Measurements from ENCODE around the gene GABRB1.

GABRB1 gene

GRCh38 chr4:47386561-47387235, 355.3 kb downstream of the GABRB1 start:
- DNase-seq (ENCODE audit: low spot score) = no peak

DNA sequence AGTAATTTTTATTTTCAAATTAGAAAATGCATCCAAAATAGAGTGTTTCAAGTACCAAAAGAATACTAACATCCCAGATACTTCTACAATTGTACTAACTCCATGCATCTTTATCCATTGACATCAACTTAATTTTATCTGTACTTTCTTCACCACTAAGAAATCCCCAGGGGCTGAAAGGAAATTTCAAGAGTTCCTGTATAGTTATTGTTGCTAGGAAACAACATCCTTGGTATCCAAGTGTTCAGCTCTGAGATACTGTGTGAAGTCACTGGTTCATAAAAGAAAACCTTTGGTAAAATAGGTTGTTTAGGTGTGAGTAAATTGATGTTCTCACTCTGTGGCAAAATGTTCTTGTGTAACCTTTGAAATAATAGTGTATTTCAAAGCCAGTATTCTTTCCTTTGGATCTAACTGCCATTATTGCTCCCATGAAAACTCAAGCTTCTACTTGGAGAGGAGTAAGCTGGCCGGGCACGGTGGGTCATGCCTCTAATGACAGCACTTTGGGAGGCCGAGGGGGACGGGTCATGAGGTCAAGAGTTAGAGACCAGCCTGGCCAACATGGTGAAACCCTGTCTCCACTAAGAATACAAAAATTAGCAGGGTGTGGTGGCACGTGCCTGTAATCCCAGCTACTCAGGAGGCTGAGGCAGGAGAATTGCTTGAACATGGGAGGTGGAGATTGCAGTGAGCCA, 359.2 kb downstream of the GABRB1 start:
- no peak for DNase-seq (ENCODE audit: low spot score)

GRCh38 chr4:47391256-47391655, 359.9 kb downstream of the GABRB1 start:
- DNase-seq (ENCODE audit: low spot score) = no peak

GRCh38 chr4:47406408-47406807, 375.0 kb downstream of the GABRB1 start:
- DNase-seq (ENCODE audit: low spot score) = no peak

DNA sequence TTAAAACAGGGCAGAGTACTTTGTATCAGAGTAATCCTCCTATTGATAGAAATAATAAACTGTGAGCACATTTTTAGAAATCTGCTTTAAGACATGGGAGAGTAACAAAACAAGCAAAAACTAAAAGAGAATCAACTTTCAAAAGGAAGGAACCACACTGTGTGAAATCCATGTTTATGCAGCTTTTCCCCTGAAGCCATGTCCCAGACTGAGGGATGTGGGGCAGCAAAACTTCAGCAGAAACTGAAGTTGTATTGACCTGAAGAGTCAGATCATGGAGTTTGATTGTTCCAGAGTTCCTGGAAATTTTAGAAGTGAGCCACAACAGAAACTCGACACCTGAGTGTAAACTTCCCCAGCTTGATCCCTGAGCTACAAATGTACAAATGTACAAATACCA, 378.9 kb downstream of the GABRB1 start:
- no peak for DNase-seq (ENCODE audit: low spot score)

DNA sequence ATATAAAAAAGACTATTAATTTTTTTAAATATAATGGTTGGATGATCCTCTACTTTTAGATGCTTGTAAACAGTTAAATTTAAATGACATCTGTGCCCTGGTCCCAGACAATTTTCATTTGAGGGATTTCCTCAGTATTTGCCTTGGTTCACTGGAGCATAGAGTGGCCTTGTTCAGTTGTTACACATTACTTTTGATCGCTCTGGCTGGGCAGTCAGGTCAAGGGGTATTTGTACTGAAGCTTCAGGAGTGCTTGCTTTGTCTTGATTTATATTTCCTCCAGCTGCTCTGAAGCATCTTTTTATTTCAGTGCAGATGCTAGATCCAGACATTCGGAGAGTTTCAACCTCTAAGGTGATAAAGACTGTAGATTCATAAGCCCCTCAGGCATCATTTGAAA, 382.2 kb downstream of the GABRB1 start:
- no peak for DNase-seq (ENCODE audit: low spot score)

DNA sequence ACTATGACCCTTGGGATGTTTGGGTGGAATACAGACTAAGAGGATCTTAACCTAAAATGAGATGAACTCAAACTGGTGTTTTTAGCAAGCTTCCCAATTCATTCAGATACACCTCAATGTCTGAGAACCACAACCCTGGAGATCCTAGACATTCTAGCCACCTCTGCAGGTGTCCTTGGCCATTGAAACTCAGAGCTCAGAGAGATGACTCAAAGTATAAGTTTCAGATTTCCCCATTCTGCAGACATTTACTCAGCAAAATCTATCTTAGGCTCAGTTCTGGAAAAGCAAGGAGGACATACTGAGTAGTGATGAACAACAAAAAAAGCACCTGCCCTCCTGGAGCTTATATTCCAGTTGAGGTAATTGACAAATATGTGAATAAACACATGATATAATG, 384.4 kb downstream of the GABRB1 start:
- no peak for DNase-seq (ENCODE audit: low spot score)

- DNase-seq (ENCODE audit: low spot score) = no peak
Observed at GRCh38 chr4:47418147-47418546, 386.8 kb downstream of the GABRB1 start.

DNA sequence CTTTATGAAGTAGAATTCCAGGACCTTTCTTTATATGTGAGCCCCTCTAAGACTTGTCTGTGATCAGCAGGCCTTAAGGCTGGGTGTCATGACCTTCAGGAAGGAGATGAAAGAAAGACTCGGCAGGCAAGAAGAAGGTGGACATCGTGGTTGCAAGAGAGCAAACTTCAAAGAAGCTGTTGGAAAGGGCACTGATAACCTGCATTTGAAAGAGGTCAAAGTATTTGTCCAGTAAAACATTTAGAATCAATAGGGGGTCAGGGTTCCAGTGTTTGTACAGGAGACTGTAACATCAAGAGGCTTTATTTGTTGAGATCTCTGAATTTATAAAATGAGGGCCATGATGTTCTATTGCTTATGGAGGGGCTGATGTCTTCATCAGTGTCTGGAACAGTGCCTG, 387.9 kb downstream of the GABRB1 start:
- no peak for DNase-seq (ENCODE audit: low spot score)

DNA sequence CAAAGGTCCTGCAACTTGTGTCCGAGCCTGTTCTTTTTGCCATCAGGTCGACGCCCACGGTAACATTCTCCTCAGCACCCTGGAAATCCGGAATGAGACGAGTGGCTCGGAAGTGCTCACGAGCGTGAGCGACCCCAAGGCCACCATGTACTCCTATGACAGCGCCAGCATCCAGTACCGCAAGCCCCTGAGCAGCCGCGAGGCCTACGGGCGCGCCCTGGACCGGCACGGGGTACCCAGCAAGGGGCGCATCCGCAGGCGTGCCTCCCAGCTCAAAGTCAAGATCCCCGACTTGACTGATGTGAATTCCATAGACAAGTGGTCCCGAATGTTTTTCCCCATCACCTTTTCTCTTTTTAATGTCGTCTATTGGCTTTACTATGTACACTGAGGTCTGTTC, 394.3 kb downstream of the GABRB1 start:
- DNase-seq (ENCODE audit: low spot score) = no peak

DNA sequence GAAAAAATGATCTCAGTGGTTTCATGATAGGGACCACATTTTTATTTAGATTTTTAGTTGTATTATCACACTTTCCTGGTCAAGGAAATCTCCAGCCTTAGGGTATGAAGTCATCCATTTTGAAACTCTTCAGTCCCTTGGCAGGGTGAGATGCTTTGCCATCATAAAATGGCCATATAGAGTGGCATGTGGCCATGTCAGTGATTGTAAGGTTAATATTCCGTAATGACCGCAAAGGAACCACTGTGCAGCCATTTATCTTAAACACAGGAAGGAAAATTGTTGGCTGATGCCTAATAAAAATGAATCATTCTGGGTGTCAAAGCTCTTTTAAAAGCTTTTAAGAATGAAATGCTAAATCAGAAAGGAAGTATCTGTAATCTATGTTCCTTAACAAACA, 396.6 kb downstream of the GABRB1 start:
- DNase-seq (ENCODE audit: low spot score) = no peak

DNA sequence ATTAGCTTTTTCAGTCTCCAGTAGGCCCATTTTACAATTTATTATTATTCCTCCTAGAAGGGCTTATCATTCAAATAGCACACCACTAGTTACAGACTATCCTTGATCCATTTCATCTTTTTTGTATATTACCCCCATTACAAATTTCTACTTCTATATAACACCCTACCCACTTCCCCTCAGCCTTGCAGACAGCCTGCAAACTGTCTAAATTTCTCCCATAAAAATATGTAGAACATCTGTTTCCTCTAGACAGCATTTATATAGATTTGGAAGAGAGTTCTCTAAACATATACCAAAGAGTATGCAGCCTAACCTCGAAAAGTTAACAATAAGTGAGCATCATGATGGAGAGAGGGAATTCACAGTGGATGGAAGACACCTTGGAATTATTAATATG, 401.4 kb downstream of the GABRB1 start:
- DNase-seq (ENCODE audit: low spot score) = no peak

- DNase-seq (ENCODE audit: low spot score) = no peak
Observed at GRCh38 chr4:47434931-47435330, 403.6 kb downstream of the GABRB1 start.

DNA sequence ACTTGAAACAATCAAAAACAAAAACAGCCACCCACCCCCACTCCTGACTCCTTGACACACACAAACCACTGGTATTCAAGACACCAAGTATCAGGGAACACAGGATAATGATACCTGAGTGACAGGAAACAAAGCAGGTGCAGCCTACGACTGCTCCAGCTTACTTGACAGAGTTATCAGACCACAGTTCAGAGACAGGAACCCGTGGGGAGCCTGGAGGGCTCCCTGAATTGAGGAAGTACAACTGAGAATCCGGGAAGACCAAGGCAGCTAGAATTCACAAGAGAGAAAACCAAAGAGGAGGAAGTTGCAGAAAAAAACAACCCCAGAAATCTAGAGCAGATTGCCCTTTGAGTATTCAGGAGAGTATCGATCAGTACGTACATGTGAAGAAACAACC, 411.6 kb downstream of the GABRB1 start:
- no peak for DNase-seq (ENCODE audit: low spot score)

DNA sequence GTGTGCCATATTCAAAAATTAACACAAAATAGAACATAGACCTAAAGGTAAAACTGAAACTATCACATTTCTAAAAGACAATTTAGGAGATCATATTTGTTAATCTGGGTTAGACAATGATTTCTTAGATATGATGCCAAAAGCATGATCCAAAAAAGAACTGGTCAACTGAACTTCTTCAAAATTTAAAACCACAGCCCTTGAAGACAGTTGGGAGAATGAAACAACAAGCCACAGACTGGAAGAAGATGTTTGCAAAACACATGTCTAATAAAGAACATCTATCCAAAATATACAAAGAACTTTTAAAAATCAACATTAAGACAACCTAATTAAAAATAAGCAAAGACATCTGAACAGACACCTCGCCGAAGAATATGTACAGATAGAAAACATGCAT, 412.7 kb downstream of the GABRB1 start:
- no peak for DNase-seq (ENCODE audit: low spot score)

DNA sequence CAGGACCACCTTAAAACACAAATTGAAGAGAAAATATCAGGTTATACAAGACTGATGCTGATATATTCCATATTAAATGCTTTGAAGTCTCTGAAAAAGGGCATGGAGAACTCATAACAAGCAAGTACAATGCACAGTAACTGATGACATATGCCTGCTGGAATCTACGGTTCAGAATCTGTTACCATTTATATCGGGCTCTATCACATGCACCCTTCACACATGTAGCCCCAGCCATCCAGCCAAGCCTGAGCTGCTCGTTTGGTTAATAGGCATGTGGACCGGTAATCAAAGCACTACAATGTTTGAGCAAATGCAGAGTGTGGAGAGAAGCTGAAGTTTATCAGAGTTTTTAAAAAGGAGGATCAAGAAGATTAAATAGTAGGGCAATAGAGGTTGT, 420.3 kb downstream of the GABRB1 start:
- no peak for DNase-seq (ENCODE audit: low spot score)

GRCh38 chr4:47462799-47463234, 431.4 kb downstream of the GABRB1 start:
- DNase-seq (ENCODE audit: low spot score) = no peak

- peak; percentile 95 for DNase-seq (ENCODE audit: low spot score)
Observed at GRCh38 chr4:47463235-47463956, 432.0 kb downstream of the GABRB1 start, which contains the start of gene COMMD8. Gene COMMD8 (minus strand): TSS chr4:47463702. CDS start chr4:47463651, 51 bp downstream.

DNA sequence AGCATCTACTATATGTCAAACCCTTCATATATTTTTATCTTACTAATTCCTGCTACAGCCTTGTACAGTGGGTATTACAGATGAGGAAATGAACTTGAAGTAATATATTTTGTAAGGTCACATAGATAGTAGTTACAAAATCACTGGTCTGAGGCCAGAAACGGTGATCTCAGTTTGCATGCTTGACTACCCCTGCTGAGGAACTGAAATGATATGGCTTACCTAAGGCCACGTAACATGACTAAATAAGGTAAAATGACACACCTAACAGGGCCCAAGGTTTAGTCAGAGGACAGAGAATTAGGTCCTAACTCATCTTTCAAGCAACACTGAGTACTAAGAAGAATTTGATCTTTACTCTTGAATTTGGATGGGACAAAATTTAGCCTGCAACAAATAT, 433.6 kb downstream of the GABRB1 start:
- DNase-seq (ENCODE audit: low spot score) = no peak

- DNase-seq (ENCODE audit: low spot score) = no peak
Observed at GRCh38 chr4:47466056-47466785, 434.9 kb downstream of the GABRB1 start.

DNA sequence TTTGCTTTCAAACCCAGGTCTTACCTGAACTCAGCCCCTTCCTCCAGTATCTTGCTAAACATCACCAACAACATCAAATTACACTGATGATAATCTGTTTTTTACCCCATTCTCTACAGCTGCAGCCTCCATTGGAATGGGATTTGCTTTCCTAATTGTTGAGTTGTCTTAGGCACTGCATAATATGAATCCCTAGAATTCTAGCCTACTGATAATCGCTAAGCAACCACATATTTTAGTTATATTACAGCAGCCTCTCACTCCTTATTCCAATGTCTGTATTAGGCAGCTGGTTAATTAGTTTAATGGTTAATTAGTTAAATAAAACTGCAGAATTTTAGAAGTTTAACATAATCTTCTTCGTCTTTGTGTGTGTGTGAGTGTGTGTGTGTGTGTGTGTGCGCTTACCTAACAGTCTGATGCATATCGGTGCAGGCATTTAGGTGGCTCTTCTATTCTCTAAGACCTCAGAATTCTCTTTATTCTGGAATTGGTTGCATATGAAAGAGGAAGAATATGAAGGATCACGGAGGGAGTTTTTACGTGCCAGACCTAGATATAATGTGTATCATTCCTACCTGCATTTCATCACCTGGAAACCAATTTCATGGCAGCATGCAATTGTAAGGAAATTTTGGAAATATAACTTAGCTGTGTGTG, 437.5 kb downstream of the GABRB1 start:
- DNase-seq (ENCODE audit: low spot score) = no peak

GRCh38 chr4:47469951-47470350, 438.6 kb downstream of the GABRB1 start:
- DNase-seq (ENCODE audit: low spot score) = no peak
